Right lobe of liver (tissue), 6 donors: ENCODE data around the gene SH3GL2. TPM values are rescaled to one million over a fixed set of nuclear protein-coding genes. Genes with fewer than 3 reads are reported as not detected.

Experiments
- ATAC-seq, 4 donors: fragments of 200-7000 bp; cut with Tn5 transposase; one replicate each; pipeline ENCODE4 v1.9.1; 2020; ENCODE audit warnings: mild to moderate bottlenecking in 4 of 4, moderate library complexity in 4 of 4
- DNase-seq, 3 donors: peaks; one replicate each; pipeline ENCODE4 v3.0.0-alpha.2; 2020
- H3K27ac ChIP-seq, 3 donors: fragments of 200-600 bp; one replicate each; pipeline ENCODE4 v1.8.0; 2022
- H3K27me3 ChIP-seq, 2 donors: fragments of 200-600 bp; one replicate each; pipeline ENCODE4 v1.8.0; 2022
- H3K36me3 ChIP-seq, 4 donors: fragments of 200-600 bp; sonication (generic) in 1 of 4; one replicate each; pipeline versions ENCODE4 v1.5.1 to v1.8.0; 2017 to 2022; ENCODE audit warnings: control low read depth in 1 of 4
- H3K4me1 ChIP-seq, 4 donors: fragments of 200-600 bp; sonication (generic) in 1 of 4; one replicate each; pipeline versions ENCODE4 v1.5.1 to v1.8.0; 2017 to 2022; ENCODE audit warnings: control low read depth in 1 of 4
- H3K4me3 ChIP-seq, 3 donors: fragments of 200-600 bp; one replicate each; pipeline ENCODE4 v1.8.0; 2022
- H3K9me3 ChIP-seq, 4 donors: fragments of 200-600 bp; sonication (generic) in 1 of 4; one replicate each; pipeline versions ENCODE4 v1.5.1 to v1.8.0; 2017 to 2022; ENCODE audit warnings: control low read depth in 1 of 4
- CTCF ChIP-seq, 4 donors: fragments of 200-600 bp in 3 of 4; fragments of 450-650 bp in 1 of 4; IDR thresholded peaks; one replicate each; pipeline versions ENCODE4 v1.5.1 to v1.8.0; 2016 to 2022; ENCODE audit warnings: antibody characterized with exemption in 4 of 4, mild to moderate bottlenecking in 2 of 4
- POLR2A ChIP-seq: fragments of 450-650 bp; IDR thresholded peaks from one replicate; pipeline ENCODE4 v1.6.1; 2017; ENCODE audit warnings: antibody characterized with exemption, mild to moderate bottlenecking
- WGBS: methylation state at CpG from one replicate; pipeline ENCODE4 v1.1.6; 2018; ENCODE audit warnings: low coverage, low lambda C conversion rate; ENCODE audit not compliant: insufficient coverage; ENCODE audit errors: missing lambda C conversion rate; 5-methylcytosine and 5-hydroxymethylcytosine counted together
- intact Hi-C, 2 donors: fragments of 100-400 bp; cut with DNase I; formaldehyde crosslinking; loops; one replicate each; pipeline versions ENCODE4 v1.11.2 to v1.14.1; 2022
- total RNA-seq, 6 experiments: library from RNA; depleted of rRNA in 2 of 6; stranded (reverse); fragments of >200 nt in 2 of 6; fragmentation: NEBNext Ultra II Directional in 3 of 6; extraction: Animal tissue kit (Norgen Biotek cat#: 25700) in 3 of 6; gene quantifications; one replicate each; pipeline versions ENCODE4 v1.1.0 to v1.2.4, GENCODE V29; 2016 to 2023
- donor health status: DM: no; HTN: yes; CAD: no.
- donor health status: DM: no; HTN: no; CAD: no.
- donor health status: DM: no; HTN: no; CAD: no.
- donor health status: DM: no; HTN: yes; CAD: no.
- donor health status: DM: no; HTN: yes; CAD: no.

SH3GL2 gene
- total RNA-seq, 6 experiments from 2014 or later = 0.07 to 0.09 TPM; not detected in 4

GRCh38 chr9:17694336-17694735 lies 115.5 kb downstream of the SH3GL2 start:
- Histone ChIP-seq H3K36me3 (no peaks in the 10 kb centered on the region), H3K27me3 (no peaks in the 10 kb centered on the region), H3K9me3 (no peaks in the 10 kb centered on the region), H3K4me1 (no peaks in the 10 kb centered on the region), H3K27ac (no peak overlapping the region), H3K4me3 (no peak overlapping the region)
- intact Hi-C loops = no loop called here
- DNase-seq (no peak), ATAC-seq (no peak)
- 62% methylated on average over 2 of the region's 2 CpGs for WGBS
- no peak for TF ChIP-seq POLR2A
- TF ChIP-seq CTCF (IDR thresholded peaks at IDR 0.05) = no peak

- no peaks in the 10 kb centered on the region for H3K9me3 ChIP-seq
- intact Hi-C loops = no loop called here
Measured at GRCh38 chr9:17695482-17695881, 116.6 kb downstream of the SH3GL2 start.

GRCh38 chr9:17699615-17700330 lies 120.9 kb downstream of the SH3GL2 start:
- TF ChIP-seq CTCF (IDR thresholded peaks at IDR 0.05) (no peak), POLR2A (no peak)
- no peak overlapping the region for H3K27ac ChIP-seq
- DNase-seq = no peak
- 47% methylated on average over 2 of the region's 3 CpGs for WGBS
- no peaks in the 10 kb centered on the region for H3K36me3 ChIP-seq
- no peak for ATAC-seq
- H3K4me1 ChIP-seq = no peaks in the 10 kb centered on the region
- H3K9me3 ChIP-seq = no peaks in the 10 kb centered on the region
- no peaks in the 10 kb centered on the region for H3K27me3 ChIP-seq
- intact Hi-C loops = no loop called here
- no peak overlapping the region for H3K4me3 ChIP-seq

More at GRCh38 chr9:17695482-17695881, 116.6 kb downstream of the SH3GL2 start:
- H3K4me3 ChIP-seq = no peak overlapping the region
- H3K4me1 ChIP-seq = no peaks in the 10 kb centered on the region
- 37% methylated on average over 3 of the region's 3 CpGs for WGBS
- no peaks in the 10 kb centered on the region for H3K27me3 ChIP-seq
- ATAC-seq (no peak), DNase-seq (no peak)
- H3K36me3 ChIP-seq = no peaks in the 10 kb centered on the region
- no peak overlapping the region for H3K27ac ChIP-seq
- no peak for TF ChIP-seq CTCF (IDR thresholded peaks at IDR 0.05)
- no peak for TF ChIP-seq POLR2A

- no peaks in the 10 kb centered on the region for H3K4me1 ChIP-seq
- no peak overlapping the region for H3K4me3 ChIP-seq
- no peak for TF ChIP-seq CTCF (IDR thresholded peaks at IDR 0.05)
- TF ChIP-seq POLR2A = no peak
- no peaks in the 10 kb centered on the region for H3K36me3 ChIP-seq
- 42% methylated on average over 2 of the region's 2 CpGs for WGBS
- no peaks in the 10 kb centered on the region for H3K9me3 ChIP-seq
- DNase-seq (no peak), ATAC-seq (no peak)
- intact Hi-C loops = no loop called here
- no peak overlapping the region for H3K27ac ChIP-seq
- H3K27me3 ChIP-seq = no peaks in the 10 kb centered on the region
Measured at GRCh38 chr9:17706347-17706746, 127.5 kb downstream of the SH3GL2 start.
